ENCODE measurements around the gene INPP5F. TPM values are rescaled to one million over a fixed set of nuclear protein-coding genes. Genes with fewer than 3 reads are reported as not detected.

Gene INPP5F
- total and polyA plus RNA-seq, 10 of the 15 experiments (the other 5 are each of a cell fraction or from before 2014, with no cell fraction given), result 6.0 to 49.3 (median 34.3) TPM

DNA sequence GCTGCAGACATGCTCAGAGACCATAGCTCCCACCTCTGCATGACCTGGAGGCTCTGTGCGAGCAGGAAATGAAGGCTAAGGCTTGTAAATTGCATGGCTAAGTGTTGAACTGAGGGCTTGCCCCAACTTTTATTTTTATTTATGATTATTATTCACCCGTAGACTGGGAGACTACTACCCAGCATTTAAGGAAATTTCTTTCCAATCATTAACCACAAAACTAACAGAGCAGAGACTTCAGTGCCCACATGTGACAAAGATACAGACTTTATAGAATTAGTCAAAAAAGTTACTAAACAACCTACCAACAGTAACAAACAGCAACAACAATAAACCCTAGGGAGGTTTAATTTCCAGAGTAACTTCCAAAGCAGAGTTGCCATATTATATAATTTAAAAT, 107.1 kb downstream of the INPP5F start:
- no peaks in the 10 kb centered on the region for H4K20me1 ChIP-seq (ENCODE audit: control insufficient read depth, insufficient read depth)
- no peak for FAIRE-seq
- in situ Hi-C loops (cut with MboI), result no loop called here
- no TSS peak for BruUV-seq (replicated peaks)
- WGBS (ENCODE audit: insufficient coverage, insufficient replicate concordance, low lambda C conversion rate, missing lambda C conversion rate), result 76% methylated on average over 2 of the region's 2 CpGs
- no peak overlapping the region for H3K9ac ChIP-seq (ENCODE audit: control insufficient read depth, insufficient read depth, low read length)
- peaks cover 4 to 44% of the 10 kb centered on the region in 2 experiments for H3K36me3 ChIP-seq (ENCODE audit: control insufficient read depth in 2 of 2, insufficient read depth in 2 of 2, low read length in 1 of 2)
- no peak overlapping the region for H3K4me3 ChIP-seq
- no peaks in the 10 kb centered on the region for H3K27me3 ChIP-seq (replicated peaks in 1 of 2; ENCODE audit: control insufficient read depth in 2 of 2, insufficient read depth in 2 of 2, low read length in 1 of 2)
- ChIA-PET POLR2A (interaction anchor here (0.6 kb wide), 1 partner anchor 30 kb away, joined by 3 read pairs; no protein-coding TSS in a partner anchor), SMC1A (ENCODE audit: uncharacterized antibody, unreplicated experiment) (interaction anchor here (0.7 to 3.1 kb wide), 6 partner anchors 8 to 778 kb away, joined by 3 to 15 read pairs (median 7); no protein-coding TSS in a partner anchor), RAD21 (ENCODE audit: unreplicated experiment) (interaction anchor here (1.6 to 3.7 kb wide), 3 partner anchors 13 to 146 kb away, joined by 3 to 12 read pairs (median 5); no protein-coding TSS in a partner anchor), CTCF (interaction anchor here (1.5 to 5.9 kb wide), 4 partner anchors 23 to 146 kb away, joined by 3 to 37 read pairs (median 6); no protein-coding TSS in a partner anchor)
- DNase-seq (ENCODE audit: low read depth, low spot score), result no peak
- intact Hi-C loops (cut with micrococcal nuclease; ENCODE audit: unreplicated experiment), result no loop called here
- no peak overlapping the region for H3K27ac ChIP-seq (ENCODE audit: control insufficient read depth, insufficient read depth)
- H3K9me3 ChIP-seq (replicated peaks; ENCODE audit: control insufficient read depth, insufficient read depth, low read length), result no peaks in the 10 kb centered on the region
- no peak for ATAC-seq
- no peak overlapping the region for H2AFZ ChIP-seq (ENCODE audit: control insufficient read depth, low read depth, low read length)
- H3K4me1 ChIP-seq (ENCODE audit: control insufficient read depth, insufficient read depth, low read length), result no peaks in the 10 kb centered on the region
- no peak overlapping the region for H3K4me2 ChIP-seq (ENCODE audit: control insufficient read depth, insufficient read depth)
- no peaks in the 10 kb centered on the region for H3K79me2 ChIP-seq (ENCODE audit: control insufficient read depth, insufficient read depth, low read length)
- TF ChIP-seq CHD2 (IDR thresholded peaks at IDR 0.05; ENCODE audit: borderline replicate concordance, low read depth, low read length) (no peak), NR2F1 (conservative IDR thresholded peaks at IDR 0.05) (no peak), NRF1 (conservative IDR thresholded peaks at IDR 0.05; ENCODE audit: low read depth, low read length) (no peak), ZSCAN29 (IDR thresholded peaks at IDR 0.05) (no peak), SUPT20H (IDR thresholded peaks at IDR 0.05; ENCODE audit: borderline replicate concordance, control insufficient read depth, low read depth, low read length) (no peak), NR2C1 (IDR thresholded peaks at IDR 0.05) (no peak), SMC3 (IDR thresholded peaks at IDR 0.05; ENCODE audit: borderline replicate concordance, low read length) (no peak), BCL11A (IDR thresholded peaks at IDR 0.05; ENCODE audit: low read depth, low read length) (no peak)
- TF ChIP-seq, protein P1, sequence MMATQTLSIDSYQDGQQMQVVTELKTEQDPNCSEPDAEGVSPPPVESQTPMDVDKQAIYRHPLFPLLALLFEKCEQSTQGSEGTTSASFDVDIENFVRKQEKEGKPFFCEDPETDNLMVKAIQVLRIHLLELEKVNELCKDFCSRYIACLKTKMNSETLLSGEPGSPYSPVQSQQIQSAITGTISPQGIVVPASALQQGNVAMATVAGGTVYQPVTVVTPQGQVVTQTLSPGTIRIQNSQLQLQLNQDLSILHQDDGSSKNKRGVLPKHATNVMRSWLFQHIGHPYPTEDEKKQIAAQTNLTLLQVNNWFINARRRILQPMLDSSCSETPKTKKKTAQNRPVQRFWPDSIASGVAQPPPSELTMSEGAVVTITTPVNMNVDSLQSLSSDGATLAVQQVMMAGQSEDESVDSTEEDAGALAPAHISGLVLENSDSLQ (IDR thresholded peaks at IDR 0.05), result no peak
